ENCODE results near the gene SPATA12. TPM values are rescaled to one million over a fixed set of nuclear protein-coding genes. Genes with fewer than 3 reads are reported as not detected.

The SPATA12 gene
- total and polyA plus RNA-seq, 2 experiments from 2014 or later, result 0.10 to 0.65 TPM

DNA sequence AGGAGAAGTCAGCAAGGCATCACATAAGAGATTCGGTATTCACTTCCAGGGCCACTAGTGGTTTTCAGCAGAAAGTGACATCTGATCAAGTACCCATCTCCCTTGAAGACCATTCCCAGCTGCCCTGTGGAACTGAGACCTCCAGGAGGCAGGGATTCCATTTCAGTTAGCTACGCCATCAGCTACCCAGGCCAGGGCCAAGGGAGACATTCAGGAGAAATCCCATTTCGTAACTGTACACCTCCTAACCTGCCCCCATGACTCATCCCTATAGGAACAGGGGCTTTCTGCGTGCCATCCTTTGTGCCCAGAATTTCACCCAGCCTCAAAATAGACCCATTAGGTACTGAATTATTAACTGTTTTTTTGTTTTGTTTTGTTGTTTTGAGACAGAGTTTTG lies 24.7 kb downstream of the SPATA12 start:
- Mint-ChIP-seq H3K4me3 (no peak overlapping the region), H3K27me3 (ENCODE audit: insufficient read depth, low read depth, poor library complexity) (peaks cover 2% of the 10 kb centered on the region), H3K9me3 (no peaks in the 10 kb centered on the region), H3K27ac (no peak overlapping the region), H3K36me3 (ENCODE audit: low read depth) (no peaks in the 10 kb centered on the region; the same call in 2 of the 3 replicates), H3K4me1 (peaks cover 20% of the 10 kb centered on the region)
- 0 out of 2 replicates have a peak, but pooled peaks cover 7% of the 10 kb centered on the region for H3F3A ChIP-seq (replicated peaks; ENCODE audit: low read depth)
- no peak for TF ChIP-seq JUNB (IDR thresholded peaks at IDR 0.05; ENCODE audit: unreplicated experiment)
- TF ChIP-seq ZNF331 (CRISPR knock-in tag; IDR thresholded peaks at IDR 0.05; ENCODE audit: low read depth), result no peak
- TF ChIP-seq EZH2 (IDR thresholded peaks at IDR 0.05; ENCODE audit: low read depth, unreplicated experiment), result no peak
- no peak for TF ChIP-seq EZH2phosphoT487 (IDR thresholded peaks at IDR 0.05; ENCODE audit: unreplicated experiment)
- TF ChIP-seq ZNF462 (CRISPR knock-in tag; IDR thresholded peaks at IDR 0.05), result no peak
- TF ChIP-seq POLR2AphosphoS5 (IDR thresholded peaks at IDR 0.05; ENCODE audit: low read depth), result no peak
- no peak for TF ChIP-seq NANOG (IDR thresholded peaks at IDR 0.05; ENCODE audit: borderline replicate concordance)
- no peak for TF ChIP-seq CTCF (conservative IDR thresholded peaks at IDR 0.05; ENCODE audit: low read depth in 2 of 2)
- TF ChIP-seq, protein P1, sequence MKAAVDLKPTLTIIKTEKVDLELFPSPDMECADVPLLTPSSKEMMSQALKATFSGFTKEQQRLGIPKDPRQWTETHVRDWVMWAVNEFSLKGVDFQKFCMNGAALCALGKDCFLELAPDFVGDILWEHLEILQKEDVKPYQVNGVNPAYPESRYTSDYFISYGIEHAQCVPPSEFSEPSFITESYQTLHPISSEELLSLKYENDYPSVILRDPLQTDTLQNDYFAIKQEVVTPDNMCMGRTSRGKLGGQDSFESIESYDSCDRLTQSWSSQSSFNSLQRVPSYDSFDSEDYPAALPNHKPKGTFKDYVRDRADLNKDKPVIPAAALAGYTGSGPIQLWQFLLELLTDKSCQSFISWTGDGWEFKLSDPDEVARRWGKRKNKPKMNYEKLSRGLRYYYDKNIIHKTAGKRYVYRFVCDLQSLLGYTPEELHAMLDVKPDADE (IDR thresholded peaks at IDR 0.05), result no peak
- TF ChIP-seq CREB1 (CRISPR knock-in tag; IDR thresholded peaks at IDR 0.05; ENCODE audit: low read depth), result no peak
- no peak for TF ChIP-seq ZNF114 (CRISPR knock-in tag; IDR thresholded peaks at IDR 0.05)
- TF ChIP-seq STAT1 (IDR thresholded peaks at IDR 0.05; ENCODE audit: unreplicated experiment), result no peak
- TF ChIP-seq, protein P2, sequence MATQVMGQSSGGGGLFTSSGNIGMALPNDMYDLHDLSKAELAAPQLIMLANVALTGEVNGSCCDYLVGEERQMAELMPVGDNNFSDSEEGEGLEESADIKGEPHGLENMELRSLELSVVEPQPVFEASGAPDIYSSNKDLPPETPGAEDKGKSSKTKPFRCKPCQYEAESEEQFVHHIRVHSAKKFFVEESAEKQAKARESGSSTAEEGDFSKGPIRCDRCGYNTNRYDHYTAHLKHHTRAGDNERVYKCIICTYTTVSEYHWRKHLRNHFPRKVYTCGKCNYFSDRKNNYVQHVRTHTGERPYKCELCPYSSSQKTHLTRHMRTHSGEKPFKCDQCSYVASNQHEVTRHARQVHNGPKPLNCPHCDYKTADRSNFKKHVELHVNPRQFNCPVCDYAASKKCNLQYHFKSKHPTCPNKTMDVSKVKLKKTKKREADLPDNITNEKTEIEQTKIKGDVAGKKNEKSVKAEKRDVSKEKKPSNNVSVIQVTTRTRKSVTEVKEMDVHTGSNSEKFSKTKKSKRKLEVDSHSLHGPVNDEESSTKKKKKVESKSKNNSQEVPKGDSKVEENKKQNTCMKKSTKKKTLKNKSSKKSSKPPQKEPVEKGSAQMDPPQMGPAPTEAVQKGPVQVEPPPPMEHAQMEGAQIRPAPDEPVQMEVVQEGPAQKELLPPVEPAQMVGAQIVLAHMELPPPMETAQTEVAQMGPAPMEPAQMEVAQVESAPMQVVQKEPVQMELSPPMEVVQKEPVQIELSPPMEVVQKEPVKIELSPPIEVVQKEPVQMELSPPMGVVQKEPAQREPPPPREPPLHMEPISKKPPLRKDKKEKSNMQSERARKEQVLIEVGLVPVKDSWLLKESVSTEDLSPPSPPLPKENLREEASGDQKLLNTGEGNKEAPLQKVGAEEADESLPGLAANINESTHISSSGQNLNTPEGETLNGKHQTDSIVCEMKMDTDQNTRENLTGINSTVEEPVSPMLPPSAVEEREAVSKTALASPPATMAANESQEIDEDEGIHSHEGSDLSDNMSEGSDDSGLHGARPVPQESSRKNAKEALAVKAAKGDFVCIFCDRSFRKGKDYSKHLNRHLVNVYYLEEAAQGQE (IDR thresholded peaks at IDR 0.05; ENCODE audit: unreplicated experiment), result no peak
- DNase-seq (ENCODE audit: low spot score) (no peak), ATAC-seq (no peak)
- H3K27ac ChIP-seq (ENCODE audit: low read depth), result no peak overlapping the region
- H3K27me3 ChIP-seq (ENCODE audit: insufficient read depth), result no peaks in the 10 kb centered on the region
- no peak overlapping the region for H3K4me3 ChIP-seq
- H3K4me2 ChIP-seq, result no peak overlapping the region
- no peak overlapping the region for H2AFZ ChIP-seq
- peaks cover 11% of the 10 kb centered on the region; the same call in 1 of the 2 replicates for H4K20me1 ChIP-seq (replicated peaks; ENCODE audit: insufficient read depth)
- no peaks in the 10 kb centered on the region for H3K79me2 ChIP-seq (replicated peaks; ENCODE audit: insufficient read depth)
- H3K4me1 ChIP-seq (ENCODE audit: insufficient read depth), result no peaks in the 10 kb centered on the region
- H3K9me2 ChIP-seq (ENCODE audit: insufficient read depth), result no peaks in the 10 kb centered on the region
- H3K36me3 ChIP-seq (ENCODE audit: insufficient read depth), result no peaks in the 10 kb centered on the region

Measured in GM23338 (cell line).